GM06990 (cell line): ENCODE measurements around the gene FLNB.
"Not testable (repeated sequence)": the region's sequence is repeated elsewhere in the genome, so short reads cannot be mapped to it uniquely, and the experiment has no call there.

ENCODE experiments used
- DNase-seq: peaks from one replicate; pipeline ENCODE4 v3.0.0-alpha.2; 2011; ENCODE audit not compliant: insufficient read length; ENCODE audit errors: extremely low read depth
- H3K27me3 ChIP-seq: replicated peaks from 2 replicates; pipeline ENCODE4 v1.6.0; 2011; ENCODE audit warnings: low read length; ENCODE audit not compliant: control insufficient read depth, insufficient read depth
- H3K36me3 ChIP-seq: 2 replicates; pipeline ENCODE4 v1.5.1; 2011; ENCODE audit warnings: low read length; ENCODE audit not compliant: control insufficient read depth, insufficient read depth
- H3K4me3 ChIP-seq: replicated peaks from 2 replicates; pipeline ENCODE4 v1.5.1; 2011; ENCODE audit warnings: low read depth, mild to moderate bottlenecking, control low read depth, low read length
- TF ChIP-seq, protein P1 (sequence below): IDR thresholded peaks from 2 replicates; pipeline ENCODE4 v1.5.1; 2011; ENCODE audit warnings: low read length, control low read depth, mild to moderate bottlenecking, inconsistent platforms; ENCODE audit not compliant: insufficient read depth, poor library complexity, severe bottlenecking

Gene FLNB

DNA sequence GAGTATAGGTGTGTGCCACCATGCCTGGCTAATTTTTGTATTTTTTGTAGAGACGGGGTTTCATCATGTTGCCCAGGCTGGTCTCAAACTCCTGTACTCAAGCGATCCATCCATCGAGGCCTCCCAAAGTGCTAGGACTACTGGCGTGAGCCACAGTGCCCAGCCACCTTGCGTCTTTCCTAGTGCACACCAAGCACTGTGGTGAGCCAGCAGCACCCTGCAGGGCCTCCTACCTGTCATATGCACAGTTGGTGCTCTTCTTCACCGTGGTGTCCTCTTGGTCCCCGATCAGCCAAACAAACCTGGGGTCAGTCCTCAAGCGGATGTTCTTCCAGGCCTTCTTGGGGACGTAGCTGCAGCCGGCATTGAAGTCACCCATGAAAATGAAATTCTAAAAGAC is 189.4 kb downstream of the FLNB start:
- Histone ChIP-seq H3K27me3 (no peaks in the 10 kb centered on the region), H3K4me3 (no peak overlapping the region), H3K36me3 (no peaks in the 10 kb centered on the region)
- DNase-seq: no peak
- TF ChIP-seq, protein P1, sequence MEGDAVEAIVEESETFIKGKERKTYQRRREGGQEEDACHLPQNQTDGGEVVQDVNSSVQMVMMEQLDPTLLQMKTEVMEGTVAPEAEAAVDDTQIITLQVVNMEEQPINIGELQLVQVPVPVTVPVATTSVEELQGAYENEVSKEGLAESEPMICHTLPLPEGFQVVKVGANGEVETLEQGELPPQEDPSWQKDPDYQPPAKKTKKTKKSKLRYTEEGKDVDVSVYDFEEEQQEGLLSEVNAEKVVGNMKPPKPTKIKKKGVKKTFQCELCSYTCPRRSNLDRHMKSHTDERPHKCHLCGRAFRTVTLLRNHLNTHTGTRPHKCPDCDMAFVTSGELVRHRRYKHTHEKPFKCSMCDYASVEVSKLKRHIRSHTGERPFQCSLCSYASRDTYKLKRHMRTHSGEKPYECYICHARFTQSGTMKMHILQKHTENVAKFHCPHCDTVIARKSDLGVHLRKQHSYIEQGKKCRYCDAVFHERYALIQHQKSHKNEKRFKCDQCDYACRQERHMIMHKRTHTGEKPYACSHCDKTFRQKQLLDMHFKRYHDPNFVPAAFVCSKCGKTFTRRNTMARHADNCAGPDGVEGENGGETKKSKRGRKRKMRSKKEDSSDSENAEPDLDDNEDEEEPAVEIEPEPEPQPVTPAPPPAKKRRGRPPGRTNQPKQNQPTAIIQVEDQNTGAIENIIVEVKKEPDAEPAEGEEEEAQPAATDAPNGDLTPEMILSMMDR: no peak

DNA sequence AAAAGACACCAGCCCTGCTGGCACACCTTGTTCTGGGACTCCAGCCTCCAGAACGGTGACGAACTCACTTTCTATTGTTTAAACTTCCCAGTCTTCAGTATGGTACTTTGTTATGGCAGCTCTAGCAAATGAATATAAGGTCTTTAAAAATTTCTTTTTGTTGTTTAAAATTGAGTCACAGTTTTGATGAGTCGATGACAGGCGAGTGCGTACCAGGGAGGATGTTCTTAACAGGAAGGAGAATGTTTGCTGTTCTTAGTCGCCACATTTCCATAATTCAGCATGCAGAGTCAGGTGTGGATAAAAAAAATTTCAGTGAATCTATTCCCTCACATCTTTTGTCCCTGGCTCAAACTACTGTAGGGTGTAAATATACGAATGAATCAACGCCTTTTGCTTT is 190.1 kb downstream of the FLNB start:
- no peaks in the 10 kb centered on the region for H3K36me3 ChIP-seq
- H3K27me3 ChIP-seq: no peaks in the 10 kb centered on the region
- DNase-seq: no peak
- TF ChIP-seq, protein P1: no peak
- H3K4me3 ChIP-seq: no peak overlapping the region

DNA sequence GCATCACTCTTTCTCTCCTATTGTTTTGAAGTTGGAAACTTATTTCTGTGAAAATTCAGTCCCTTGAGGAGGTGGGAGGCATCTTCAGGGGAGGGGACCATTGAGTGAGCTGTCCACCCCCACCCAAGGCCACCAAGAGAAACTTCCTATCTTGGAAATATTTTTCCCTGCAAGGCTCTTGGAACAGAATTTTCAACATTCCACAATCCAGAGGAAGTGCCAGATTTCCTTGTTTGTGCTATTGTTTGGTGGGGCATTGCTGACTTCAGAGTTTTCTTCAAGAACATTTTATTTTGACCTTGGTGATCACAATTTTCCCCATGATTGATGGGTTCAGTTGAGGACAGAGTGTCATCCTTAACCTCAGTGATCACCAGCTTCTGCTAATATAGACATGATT is 190.6 kb downstream of the FLNB start:
- Histone ChIP-seq H3K4me3 (no peak overlapping the region), H3K27me3 (no peaks in the 10 kb centered on the region), H3K36me3 (no peaks in the 10 kb centered on the region)
- DNase-seq: no peak
- TF ChIP-seq, protein P1: no peak

DNA sequence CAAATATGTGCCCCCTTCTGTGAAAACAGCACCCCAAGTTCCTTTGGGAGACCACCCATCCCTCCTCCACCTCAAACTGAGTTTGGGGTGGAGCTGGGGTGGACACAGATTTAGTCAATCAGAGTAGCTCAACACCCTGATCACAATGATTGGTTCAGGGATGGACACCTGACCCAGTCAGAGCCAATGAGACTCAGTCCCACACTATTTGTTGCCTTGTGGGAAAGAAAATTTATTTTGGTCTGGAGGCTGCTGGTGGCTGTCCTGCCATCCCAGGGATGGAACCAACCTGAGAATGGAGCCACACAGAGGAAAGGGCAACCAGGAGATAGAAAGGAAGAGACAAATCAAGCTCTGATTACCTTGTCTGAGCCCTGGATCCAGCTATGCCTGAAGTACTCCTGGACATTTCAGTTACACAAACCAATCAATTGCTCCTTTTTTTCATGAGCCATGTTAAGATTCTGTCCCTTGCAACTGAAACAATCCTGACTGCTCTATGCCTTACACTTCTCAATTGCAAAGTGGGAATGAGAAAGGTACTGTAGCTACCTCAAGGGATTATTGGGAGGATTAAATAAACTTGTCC is 192.0 kb downstream of the FLNB start:
- H3K27me3 ChIP-seq: no peaks in the 10 kb centered on the region
- TF ChIP-seq, protein P1: no peak
- no peaks in the 10 kb centered on the region for H3K36me3 ChIP-seq
- no peak overlapping the region for H3K4me3 ChIP-seq
- DNase-seq: no peak

- peak; percentile 66 for DNase-seq
- no peaks in the 10 kb centered on the region for H3K36me3 ChIP-seq
- TF ChIP-seq, protein P1: no peak
- no peak overlapping the region for H3K4me3 ChIP-seq
- H3K27me3 ChIP-seq: no peaks in the 10 kb centered on the region
Observed at GRCh38 chr3:58200846-58201355, 192.7 kb downstream of the FLNB start.

- not testable (repeated sequence) for DNase-seq, H3K36me3 ChIP-seq, H3K4me3 ChIP-seq, H3K27me3 ChIP-seq
Observed at GRCh38 chr3:58201451-58201850, 193.2 kb downstream of the FLNB start.
